ENCODE results near the gene STEEP1.

Gene STEEP1

DNA sequence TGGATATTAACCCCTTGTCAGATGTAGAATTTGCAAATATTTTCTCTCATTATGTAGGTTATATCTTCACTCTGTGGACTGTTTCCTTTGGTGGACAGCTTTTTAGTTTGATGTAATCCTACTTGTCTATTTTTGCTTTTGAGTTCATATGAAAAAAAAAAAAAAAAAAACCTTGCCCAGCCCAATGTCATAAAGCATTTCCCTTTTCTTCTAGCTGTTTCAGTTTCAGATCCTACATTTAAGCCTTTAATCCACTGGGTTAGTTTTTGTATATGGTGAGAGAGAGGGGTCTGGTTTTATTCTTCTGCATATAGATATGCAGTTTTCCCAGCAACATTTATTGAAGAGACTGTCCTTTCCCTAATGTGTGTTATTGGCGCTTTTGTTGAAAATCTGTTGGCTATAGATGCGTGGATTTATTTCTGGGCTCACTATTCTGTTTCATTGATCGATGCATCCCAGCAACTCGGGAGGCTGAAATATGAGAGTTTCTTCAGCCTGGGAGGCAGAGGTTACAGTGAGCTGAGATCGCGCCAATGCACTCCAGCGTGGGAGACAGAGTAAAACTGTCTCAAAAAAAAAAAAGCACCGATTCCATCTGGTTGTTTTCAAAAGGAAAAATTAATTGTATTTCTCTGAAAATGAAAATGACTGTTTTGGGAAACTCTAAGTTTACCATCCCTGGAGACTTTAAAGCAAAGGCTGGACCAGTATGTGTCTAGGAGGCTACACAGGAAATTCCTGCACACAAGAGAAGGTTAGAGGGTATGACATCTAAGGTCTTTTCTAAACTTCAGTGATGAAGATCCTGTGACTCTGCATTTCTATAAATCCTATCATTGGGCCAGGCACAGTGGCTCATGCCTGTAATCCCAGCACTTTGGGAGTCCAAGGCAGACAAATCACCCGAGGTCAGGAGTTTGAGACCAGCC lies 35.6 kb downstream of the STEEP1 start:
- H3K4me3 ChIP-seq (ENCODE audit: low read length), result no peak overlapping the region
- DNase-seq (ENCODE audit: low read depth), result no peak
- TF ChIP-seq, protein P1, sequence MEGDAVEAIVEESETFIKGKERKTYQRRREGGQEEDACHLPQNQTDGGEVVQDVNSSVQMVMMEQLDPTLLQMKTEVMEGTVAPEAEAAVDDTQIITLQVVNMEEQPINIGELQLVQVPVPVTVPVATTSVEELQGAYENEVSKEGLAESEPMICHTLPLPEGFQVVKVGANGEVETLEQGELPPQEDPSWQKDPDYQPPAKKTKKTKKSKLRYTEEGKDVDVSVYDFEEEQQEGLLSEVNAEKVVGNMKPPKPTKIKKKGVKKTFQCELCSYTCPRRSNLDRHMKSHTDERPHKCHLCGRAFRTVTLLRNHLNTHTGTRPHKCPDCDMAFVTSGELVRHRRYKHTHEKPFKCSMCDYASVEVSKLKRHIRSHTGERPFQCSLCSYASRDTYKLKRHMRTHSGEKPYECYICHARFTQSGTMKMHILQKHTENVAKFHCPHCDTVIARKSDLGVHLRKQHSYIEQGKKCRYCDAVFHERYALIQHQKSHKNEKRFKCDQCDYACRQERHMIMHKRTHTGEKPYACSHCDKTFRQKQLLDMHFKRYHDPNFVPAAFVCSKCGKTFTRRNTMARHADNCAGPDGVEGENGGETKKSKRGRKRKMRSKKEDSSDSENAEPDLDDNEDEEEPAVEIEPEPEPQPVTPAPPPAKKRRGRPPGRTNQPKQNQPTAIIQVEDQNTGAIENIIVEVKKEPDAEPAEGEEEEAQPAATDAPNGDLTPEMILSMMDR (conservative IDR thresholded peaks at IDR 0.05; ENCODE audit: low read depth, low read length), result no peak

DNA sequence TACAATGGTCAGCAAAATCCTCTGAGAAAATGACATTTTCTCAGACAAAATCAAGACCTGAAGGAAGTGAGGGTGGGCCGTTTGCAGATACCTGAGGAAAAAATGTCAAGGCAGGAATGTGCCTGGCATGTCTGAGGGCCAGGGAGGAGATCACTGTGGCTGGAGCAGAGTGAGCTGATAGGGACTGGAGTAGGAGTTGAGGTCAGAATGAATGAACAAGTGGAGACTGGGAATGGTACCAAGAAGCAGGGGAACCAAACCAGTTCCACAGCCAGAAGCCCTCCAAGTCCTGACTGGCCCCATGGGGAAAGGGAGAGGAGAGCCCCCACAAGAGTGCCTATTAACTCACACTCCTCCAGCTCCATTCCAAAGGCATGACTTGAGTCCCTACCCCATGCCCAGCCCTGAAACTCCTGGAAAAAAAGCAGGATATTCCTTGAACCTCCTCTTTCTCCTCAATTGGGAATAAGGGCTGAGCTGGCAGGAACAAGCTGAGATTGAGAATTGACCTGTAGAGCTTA lies 41.5 kb downstream of the STEEP1 start:
- DNase-seq (ENCODE audit: low read depth), result no peak
- TF ChIP-seq, protein P1 (conservative IDR thresholded peaks at IDR 0.05; ENCODE audit: low read depth, low read length), result no peak

DNA sequence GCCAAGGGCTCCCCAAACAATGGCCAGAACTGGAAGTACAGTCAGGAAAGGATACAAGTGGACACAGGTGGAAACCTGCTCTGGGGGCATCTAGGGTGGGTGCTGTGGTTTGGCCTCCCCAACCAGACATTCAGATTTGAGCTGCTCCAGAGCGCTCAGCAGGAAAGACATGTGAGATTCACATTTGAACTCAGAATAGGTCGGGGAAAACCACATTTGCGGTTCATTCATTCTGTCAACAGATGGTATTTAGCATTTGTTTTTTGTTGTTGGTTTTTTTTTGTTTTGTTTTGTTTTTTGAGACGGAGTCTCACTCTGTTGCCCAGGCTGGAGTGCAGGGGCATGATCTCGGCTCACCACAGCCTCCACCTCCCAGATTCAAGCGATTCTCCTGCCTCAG lies 44.0 kb downstream of the STEEP1 start:
- TF ChIP-seq, protein P1 (conservative IDR thresholded peaks at IDR 0.05; ENCODE audit: low read depth, low read length), result no peak
- H3K4me3 ChIP-seq (ENCODE audit: low read length), result no peak overlapping the region
- no peak for DNase-seq (ENCODE audit: low read depth)

More for the DNA sequence above, 41.5 kb downstream of the STEEP1 start:
- no peak overlapping the region for H3K4me3 ChIP-seq (ENCODE audit: low read length)

DNA sequence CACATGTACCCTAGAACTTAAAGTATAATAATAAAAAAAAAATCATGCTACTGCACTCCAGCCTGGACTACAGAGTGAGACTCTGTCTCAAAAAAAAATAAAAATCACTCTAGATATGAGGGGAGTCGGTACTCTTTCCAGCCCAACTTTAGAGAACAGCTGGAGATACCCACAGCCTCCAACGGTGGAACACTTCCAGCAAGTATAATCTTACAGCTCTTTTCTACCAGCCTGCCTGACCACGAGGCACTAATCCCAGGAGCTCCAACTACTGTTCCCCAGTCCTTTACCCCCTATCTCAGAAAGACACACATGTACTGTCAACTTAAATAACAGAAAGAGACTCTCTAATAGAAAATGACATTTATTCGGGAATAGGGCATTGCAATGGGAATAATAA lies 46.8 kb downstream of the STEEP1 start:
- TF ChIP-seq, protein P1 (conservative IDR thresholded peaks at IDR 0.05; ENCODE audit: low read depth, low read length), result no peak
- no peak for DNase-seq (ENCODE audit: low read depth)
- H3K4me3 ChIP-seq (ENCODE audit: low read length), result no peak overlapping the region

DNA sequence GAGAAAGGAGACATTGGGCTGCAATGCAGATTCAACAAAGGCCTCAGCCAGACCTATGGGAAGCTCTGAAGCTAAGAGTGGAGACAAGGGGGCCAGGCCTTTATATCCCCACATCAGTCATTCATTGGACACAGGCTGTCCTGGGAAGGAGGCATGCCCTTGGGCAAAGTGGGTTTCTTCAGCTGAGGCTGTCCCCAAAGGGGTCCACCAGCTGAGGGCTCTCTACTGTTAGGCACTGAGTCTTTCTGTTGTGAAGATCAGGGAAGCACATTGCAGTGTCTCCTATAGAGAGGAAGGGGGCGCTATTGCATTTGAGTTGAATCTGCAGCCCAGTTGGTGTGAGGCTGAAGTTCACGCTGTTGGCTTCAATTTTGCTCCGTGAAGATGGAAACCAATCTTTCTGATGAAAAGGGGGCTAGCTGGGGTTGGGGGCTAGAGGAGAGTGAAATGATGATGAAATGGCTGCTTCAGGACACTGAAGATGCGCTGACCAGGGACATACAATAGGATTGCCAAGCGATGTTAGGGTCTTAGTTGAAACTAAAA lies 49.0 kb downstream of the STEEP1 start:
- TF ChIP-seq, protein P1 (conservative IDR thresholded peaks at IDR 0.05; ENCODE audit: low read depth, low read length), result peak; percentile 84
- no peak overlapping the region for H3K4me3 ChIP-seq (ENCODE audit: low read length)
- peak; percentile 24 for DNase-seq (ENCODE audit: low read depth)

DNA sequence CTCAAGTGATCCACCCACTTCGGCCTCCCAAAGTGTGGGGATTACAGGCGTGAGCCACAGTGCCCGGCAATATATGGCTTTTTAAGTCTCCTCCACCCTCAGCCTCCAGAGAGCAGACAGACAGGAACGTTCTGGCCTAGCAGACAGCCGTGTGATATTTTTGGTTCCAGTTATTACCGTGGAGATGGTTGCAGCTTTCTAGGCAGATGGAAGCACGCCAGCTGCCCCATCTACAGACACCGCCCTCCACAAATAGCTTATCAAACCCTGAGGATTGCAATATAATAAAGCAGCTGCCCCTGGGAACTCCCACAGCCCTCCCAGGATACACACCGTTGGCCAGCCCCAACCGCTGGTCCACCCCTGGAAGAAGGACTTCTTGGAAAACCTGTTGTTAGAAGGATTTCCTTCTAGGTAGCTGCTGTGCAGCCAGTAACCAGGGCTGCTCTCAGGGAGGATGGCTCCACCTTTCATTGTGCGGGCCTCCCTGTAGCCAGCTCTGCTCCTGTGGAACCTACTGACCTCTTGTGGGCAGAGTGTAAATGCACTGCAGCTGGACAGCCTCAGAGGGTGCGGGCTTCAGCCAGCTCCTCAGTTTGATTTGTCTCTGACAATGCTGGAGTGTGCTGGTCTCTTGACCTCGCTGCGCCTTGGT lies 52.9 kb downstream of the STEEP1 start:
- DNase-seq (ENCODE audit: low read depth), result peak; percentile 19
- TF ChIP-seq, protein P1 (conservative IDR thresholded peaks at IDR 0.05; ENCODE audit: low read depth, low read length), result peak; percentile 71
- no peak overlapping the region for H3K4me3 ChIP-seq (ENCODE audit: low read length)

Measured in retinal pigment epithelial cell (primary cell).